ENCODE data around the gene PSG2. TPM values are rescaled to one million over a fixed set of nuclear protein-coding genes. Genes with fewer than 3 reads are reported as not detected.
"Not testable (repeated sequence)": the region's sequence is repeated elsewhere in the genome, so short reads cannot be mapped to it uniquely, and the experiment has no call there.

PSG2 gene
- total RNA-seq, 2 experiments from 2014 or later: not detected

- intact Hi-C loops (cut with micrococcal nuclease); ATAC-seq; H3K27ac Mint-ChIP-seq; H3K36me3 Mint-ChIP-seq (ENCODE audit: low read depth); DNase-seq; H3K9me3 Mint-ChIP-seq; H3K4me1 Mint-ChIP-seq (ENCODE audit: low read depth); H3K4me3 Mint-ChIP-seq; POLR2A ChIA-PET; CTCF ChIA-PET: not testable (repeated sequence)
- peaks cover 15% of the 10 kb centered on the region for H3K27me3 Mint-ChIP-seq
These were observed 38.9 kb downstream of the PSG2 start for GRCh38 chr19:43043492-43044180.

DNA sequence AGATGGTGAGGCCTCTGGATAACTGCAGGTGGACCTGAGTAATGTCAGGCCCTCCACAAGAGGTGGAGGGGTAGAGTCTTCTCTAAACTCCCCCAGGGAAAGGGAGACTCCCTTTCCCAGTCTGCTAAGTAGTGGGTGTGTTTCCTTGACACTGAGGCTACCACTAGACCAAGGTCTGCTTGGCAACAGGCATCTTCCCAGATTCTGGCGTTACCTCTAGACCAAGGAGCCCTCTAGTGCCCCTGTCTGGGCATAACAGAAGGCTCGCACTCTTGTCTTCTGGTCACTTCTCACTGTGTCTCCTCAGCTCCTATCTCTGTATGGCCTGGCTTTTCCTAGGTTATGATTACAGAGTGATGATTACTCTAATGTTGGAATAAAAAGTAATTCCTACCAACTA lies 50.9 kb downstream of the PSG2 start:
- CTCF ChIA-PET; DNase-seq; H3K9me3 Mint-ChIP-seq; H3K4me3 Mint-ChIP-seq; H3K4me1 Mint-ChIP-seq (ENCODE audit: low read depth); intact Hi-C loops (cut with micrococcal nuclease); POLR2A ChIA-PET; ATAC-seq; H3K36me3 Mint-ChIP-seq (ENCODE audit: low read depth); H3K27ac Mint-ChIP-seq: not testable (repeated sequence)
- H3K27me3 Mint-ChIP-seq: peaks cover 17% of the 10 kb centered on the region

GRCh38 chr19:43028866-43029265 lies 53.6 kb downstream of the PSG2 start:
- ChIA-PET CTCF (no interaction called here), POLR2A (no interaction called here)
- H3K4me3 Mint-ChIP-seq: no peak overlapping the region
- no peaks in the 10 kb centered on the region for H3K4me1 Mint-ChIP-seq (ENCODE audit: low read depth)
- no peak for TF ChIP-seq CTCF (IDR thresholded peaks at IDR 0.05)
- H3K27ac Mint-ChIP-seq: no peak overlapping the region
- no peaks in the 10 kb centered on the region for H3K9me3 Mint-ChIP-seq
- no peaks in the 10 kb centered on the region for H3K36me3 Mint-ChIP-seq (ENCODE audit: low read depth)
- intact Hi-C loops (cut with micrococcal nuclease): no loop called here
- ATAC-seq: no peak
- DNase-seq: no peak
- H3K27me3 Mint-ChIP-seq: peaks cover 10% of the 10 kb centered on the region

GRCh38 chr19:43027985-43028384 lies 54.5 kb downstream of the PSG2 start:
- POLR2A ChIA-PET; H3K9me3 Mint-ChIP-seq; intact Hi-C loops (cut with micrococcal nuclease); H3K4me3 Mint-ChIP-seq; ATAC-seq; CTCF ChIA-PET; H3K36me3 Mint-ChIP-seq (ENCODE audit: low read depth); H3K27me3 Mint-ChIP-seq; DNase-seq; H3K27ac Mint-ChIP-seq; H3K4me1 Mint-ChIP-seq (ENCODE audit: low read depth): not testable (repeated sequence)

- POLR2A ChIA-PET; H3K27me3 Mint-ChIP-seq; CTCF ChIA-PET; H3K4me1 Mint-ChIP-seq (ENCODE audit: low read depth); H3K4me3 Mint-ChIP-seq; ATAC-seq; H3K9me3 Mint-ChIP-seq; H3K27ac Mint-ChIP-seq; H3K36me3 Mint-ChIP-seq (ENCODE audit: low read depth); intact Hi-C loops (cut with micrococcal nuclease); DNase-seq: not testable (repeated sequence)
These were observed 55.4 kb downstream of the PSG2 start for GRCh38 chr19:43027061-43027460.

- H3K27me3 Mint-ChIP-seq; DNase-seq; H3K27ac Mint-ChIP-seq; intact Hi-C loops (cut with micrococcal nuclease); H3K36me3 Mint-ChIP-seq (ENCODE audit: low read depth); H3K4me1 Mint-ChIP-seq (ENCODE audit: low read depth); CTCF ChIA-PET; POLR2A ChIA-PET; H3K4me3 Mint-ChIP-seq; ATAC-seq; H3K9me3 Mint-ChIP-seq: not testable (repeated sequence)
These were observed 56.1 kb downstream of the PSG2 start, which contains the start of gene PSG11 for GRCh38 chr19:43026369-43026768. TSS of gene PSG11 (minus strand) at chr19:43026469. CDS start at chr19:43026372, 97 bp downstream.

DNA sequence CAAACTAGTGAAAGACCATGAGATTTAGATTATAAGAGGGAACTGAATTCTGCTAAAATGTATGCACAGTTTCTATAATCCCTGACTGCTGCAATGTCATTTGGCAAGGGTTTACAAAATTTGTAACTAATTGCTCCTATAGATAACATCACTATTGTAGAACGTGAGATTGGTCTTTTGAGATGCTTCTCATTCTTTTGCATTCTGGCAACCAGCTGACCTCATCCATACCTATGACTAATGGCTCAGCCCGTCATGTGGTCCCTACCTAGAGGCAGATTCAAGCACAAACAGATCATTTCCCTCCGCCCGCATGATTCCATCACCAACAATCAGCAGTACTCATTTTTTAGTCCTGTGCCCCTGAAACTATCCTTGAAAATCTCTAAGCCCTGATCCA lies 60.4 kb downstream of the PSG2 start:
- CTCF ChIA-PET; POLR2A ChIA-PET; H3K9me3 Mint-ChIP-seq; H3K27me3 Mint-ChIP-seq; ATAC-seq; H3K27ac Mint-ChIP-seq; intact Hi-C loops (cut with micrococcal nuclease); H3K4me1 Mint-ChIP-seq (ENCODE audit: low read depth); DNase-seq; H3K4me3 Mint-ChIP-seq; H3K36me3 Mint-ChIP-seq (ENCODE audit: low read depth): not testable (repeated sequence)

- H3K9me3 Mint-ChIP-seq; intact Hi-C loops (cut with micrococcal nuclease); H3K36me3 Mint-ChIP-seq (ENCODE audit: low read depth); H3K27me3 Mint-ChIP-seq; H3K27ac Mint-ChIP-seq; POLR2A ChIA-PET; CTCF ChIA-PET; ATAC-seq; H3K4me1 Mint-ChIP-seq (ENCODE audit: low read depth); H3K4me3 Mint-ChIP-seq; DNase-seq: not testable (repeated sequence)
These were observed 60.9 kb downstream of the PSG2 start for GRCh38 chr19:43021629-43022028.

GRCh38 chr19:43019588-43019987 lies 62.9 kb downstream of the PSG2 start:
- H3K36me3 Mint-ChIP-seq (ENCODE audit: low read depth); intact Hi-C loops (cut with micrococcal nuclease); POLR2A ChIA-PET; H3K4me1 Mint-ChIP-seq (ENCODE audit: low read depth); H3K4me3 Mint-ChIP-seq; H3K27me3 Mint-ChIP-seq; CTCF ChIA-PET; H3K9me3 Mint-ChIP-seq; ATAC-seq; H3K27ac Mint-ChIP-seq: not testable (repeated sequence)
- DNase-seq: peak; percentile 8

Other genes with a start within 250 kb of the PSG2 start
- not detected for gene PSG1, start 203.0 kb downstream of the PSG2 start, total RNA-seq
- not detected for gene PSG6, start 164.8 kb downstream of the PSG2 start, total RNA-seq
- not detected for gene PSG7, start 145.5 kb downstream of the PSG2 start, total RNA-seq
- not detected for gene PSG11, start 56.2 kb downstream of the PSG2 start, total RNA-seq
- not detected for gene PSG5, start 103.8 kb upstream of the PSG2 start, total RNA-seq
- not detected for gene PSG4, start 122.9 kb upstream of the PSG2 start, total RNA-seq
- not detected for gene PSG9, start 186.8 kb upstream of the PSG2 start, total RNA-seq

All from activated CD8-positive, alpha-beta T cell treated with anti-CD3 and anti-CD28 coated beads for 36 hours (primary cell).